Spleen (tissue), 7 donors: ENCODE measurements around the gene MRPL46.

Experiments used
- POLR2AphosphoS5 ChIP-seq, 3 donors: sonication (generic); formaldehyde crosslinking; IDR thresholded peaks; one replicate each; pipeline ENCODE4 v1.5.1; 2017; ENCODE audit warnings: antibody characterized with exemption in 3 of 3
- TF ChIP-seq, protein P1 (sequence below), 11 experiments: fragments of 200-600 bp in 7 of 11; fragments of 450-650 bp in 4 of 11; sonication (generic) in 4 of 11; IDR thresholded peaks in 8 of 11; conservative IDR thresholded peaks in 3 of 11; 1 replicate in 7 of 11; 2 replicates in 4 of 11; pipeline versions ENCODE4 v1.4.0 to v1.8.0; 2016 to 2021; ENCODE audit warnings: antibody characterized with exemption in 11 of 11, inconsistent platforms in 4 of 11, mild to moderate bottlenecking in 1 of 11
- donor health status: DM: no; HTN: no; CAD: no; lungs with moderate emphysema.
- donor health status: DM: no; HTN: no; CAD: no.
- donor health status: DM: no; HTN: no; CAD: no.

DNA sequence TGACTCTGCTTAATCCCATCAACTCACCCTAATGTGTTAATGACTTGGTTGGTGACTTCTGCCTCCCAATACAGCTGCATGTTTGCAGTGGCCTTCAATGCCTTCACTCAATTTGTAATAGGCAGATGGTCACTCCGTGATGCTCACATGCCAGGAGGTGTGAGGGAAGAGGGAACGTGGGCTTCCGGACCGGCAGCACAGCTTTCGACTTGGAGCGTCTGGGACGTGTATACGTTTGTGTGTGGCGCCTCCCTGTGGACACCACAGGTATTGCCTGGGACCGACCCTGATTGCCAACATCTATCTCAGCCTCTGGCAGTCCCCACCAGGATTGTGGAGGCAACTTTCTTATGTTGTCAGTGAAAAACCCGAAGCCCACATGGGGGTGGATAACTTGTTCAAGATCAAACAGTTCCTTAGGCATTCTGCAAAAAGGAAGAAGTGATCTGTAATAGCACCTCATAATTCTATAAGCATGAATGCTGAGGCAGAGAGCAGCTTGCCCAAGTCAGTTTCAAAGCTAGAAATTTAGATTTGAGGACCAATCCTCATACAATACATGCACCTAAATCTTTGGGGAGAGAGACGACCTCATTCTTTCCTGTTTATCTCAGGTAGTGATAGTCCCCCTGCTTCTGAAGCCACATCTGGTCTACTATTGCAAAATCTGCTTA, 16.9 kb downstream of the MRPL46 start:
- TF ChIP-seq, protein P1, sequence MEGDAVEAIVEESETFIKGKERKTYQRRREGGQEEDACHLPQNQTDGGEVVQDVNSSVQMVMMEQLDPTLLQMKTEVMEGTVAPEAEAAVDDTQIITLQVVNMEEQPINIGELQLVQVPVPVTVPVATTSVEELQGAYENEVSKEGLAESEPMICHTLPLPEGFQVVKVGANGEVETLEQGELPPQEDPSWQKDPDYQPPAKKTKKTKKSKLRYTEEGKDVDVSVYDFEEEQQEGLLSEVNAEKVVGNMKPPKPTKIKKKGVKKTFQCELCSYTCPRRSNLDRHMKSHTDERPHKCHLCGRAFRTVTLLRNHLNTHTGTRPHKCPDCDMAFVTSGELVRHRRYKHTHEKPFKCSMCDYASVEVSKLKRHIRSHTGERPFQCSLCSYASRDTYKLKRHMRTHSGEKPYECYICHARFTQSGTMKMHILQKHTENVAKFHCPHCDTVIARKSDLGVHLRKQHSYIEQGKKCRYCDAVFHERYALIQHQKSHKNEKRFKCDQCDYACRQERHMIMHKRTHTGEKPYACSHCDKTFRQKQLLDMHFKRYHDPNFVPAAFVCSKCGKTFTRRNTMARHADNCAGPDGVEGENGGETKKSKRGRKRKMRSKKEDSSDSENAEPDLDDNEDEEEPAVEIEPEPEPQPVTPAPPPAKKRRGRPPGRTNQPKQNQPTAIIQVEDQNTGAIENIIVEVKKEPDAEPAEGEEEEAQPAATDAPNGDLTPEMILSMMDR (IDR thresholded peaks at IDR 0.05 in 8 of 11, conservative IDR thresholded peaks at IDR 0.05 in 3 of 11): peak in 8 of 11 experiments; percentile 29 to 69 (median 46)
- TF ChIP-seq POLR2AphosphoS5 (IDR thresholded peaks at IDR 0.05): no peak
